Peyer's patch (tissue), 4 donors: ENCODE results near the gene CRACR2B. TPM values are rescaled to one million over a fixed set of nuclear protein-coding genes. Genes with fewer than 3 reads are reported as not detected.

Experiments
- DNase-seq, 3 donors: peaks; one replicate each; pipeline ENCODE4 v3.0.0-alpha.2; 2017 to 2019
- H3K27ac ChIP-seq, 4 donors: fragments of 200-600 bp; sonication (generic); one replicate each; pipeline ENCODE4 v1.5.1; 2016 to 2019
- H3K27me3 ChIP-seq, 2 donors: fragments of 200-600 bp; sonication (generic); one replicate each; pipeline ENCODE4 v1.5.1; 2019
- H3K36me3 ChIP-seq, 3 donors: fragments of 200-600 bp; sonication (generic); one replicate each; pipeline ENCODE4 v1.5.1; 2016 to 2019
- H3K4me1 ChIP-seq, 4 donors: fragments of 200-600 bp; sonication (generic); one replicate each; pipeline ENCODE4 v1.5.1; 2016 to 2019
- H3K4me3 ChIP-seq, 4 donors: fragments of 200-600 bp; sonication (generic); 1 replicate in 3 of 4; 2 replicates in 1 of 4; pipeline ENCODE4 v1.5.1; 2016 to 2019; ENCODE audit warnings: mild to moderate bottlenecking in 1 of 4
- H3K9me3 ChIP-seq, 4 donors: fragments of 200-600 bp; sonication (generic); one replicate each; pipeline ENCODE4 v1.5.1; 2016 to 2019; ENCODE audit warnings: mild to moderate bottlenecking in 1 of 4
- CTCF ChIP-seq, 6 experiments: fragments of 450-650 bp in 4 of 6; fragments of 200-600 bp in 2 of 6; sonication (generic) in 1 of 6; IDR thresholded peaks; one replicate each; pipeline ENCODE4 v1.5.1; 2017 to 2019; ENCODE audit warnings: antibody characterized with exemption in 6 of 6, mild to moderate bottlenecking in 3 of 6, moderate library complexity in 1 of 6
- POLR2A ChIP-seq, 2 donors: fragments of 450-650 bp; IDR thresholded peaks; one replicate each; pipeline ENCODE4 v1.5.1; 2017; ENCODE audit warnings: antibody characterized with exemption in 2 of 2, mild to moderate bottlenecking in 2 of 2, moderate library complexity in 2 of 2
- total RNA-seq, 4 donors: library from RNA; depleted of rRNA; stranded (reverse); fragments of >200 nt; gene quantifications; one replicate each; pipeline ENCODE4 v1.1.0, GENCODE V29; 2016

CRACR2B gene
- total RNA-seq, 4 donors from 2014 or later, result 44.0 to 175 (median 110) TPM

GRCh38 chr11:824942-825341 is 2.8 kb upstream of the CRACR2B start:
- DNase-seq, result no peak
- Histone ChIP-seq H3K4me1 (peaks cover 19 to 74% (median 41%) of the 10 kb centered on the region in 4 donors), H3K27ac (peak overlapping the region in 2 of 4 donors; percentile 81 to 94), H3K4me3 (no peak overlapping the region), H3K9me3 (no peaks in the 10 kb centered on the region), H3K27me3 (peaks cover 0 to 14% of the 10 kb centered on the region in 2 donors), H3K36me3 (peaks cover 0 to 38% (median 0%) of the 10 kb centered on the region in 3 donors)
- TF ChIP-seq POLR2A (IDR thresholded peaks at IDR 0.05), result no peak
- no peak for TF ChIP-seq CTCF (IDR thresholded peaks at IDR 0.05)

GRCh38 chr11:825366-826226 is 2.1 kb upstream of the CRACR2B start:
- no peak for DNase-seq
- Histone ChIP-seq H3K9me3 (no peaks in the 10 kb centered on the region), H3K4me3 (no peak overlapping the region), H3K36me3 (peaks cover 0 to 38% (median 0%) of the 10 kb centered on the region in 3 donors), H3K27me3 (peaks cover 0 to 20% of the 10 kb centered on the region in 2 donors), H3K4me1 (peaks cover 20 to 77% (median 40%) of the 10 kb centered on the region in 4 donors), H3K27ac (peak overlapping the region in 3 of 4 donors; percentile 81 to 94 (median 85))
- TF ChIP-seq POLR2A (IDR thresholded peaks at IDR 0.05) (no peak), CTCF (IDR thresholded peaks at IDR 0.05) (no peak)

DNA sequence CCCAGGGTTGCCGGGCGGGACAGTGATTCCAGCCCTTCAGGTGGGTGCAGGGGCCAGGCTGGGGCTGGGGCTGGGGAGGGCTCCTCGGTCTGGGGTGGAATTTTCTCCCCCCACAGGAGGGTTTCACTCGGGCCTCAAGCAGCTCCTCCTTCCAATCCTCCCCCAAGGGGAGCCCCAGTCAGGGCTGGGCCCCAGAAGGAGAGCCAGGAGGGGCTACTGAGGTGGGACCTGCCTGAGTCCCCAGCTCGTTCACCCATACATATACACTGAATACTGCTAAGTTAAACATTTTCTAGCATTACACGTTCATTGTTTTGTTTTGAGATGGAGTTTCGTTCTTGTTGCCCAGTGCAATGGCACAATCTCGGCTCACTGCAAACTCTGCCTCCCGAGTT is 1.5 kb upstream of the CRACR2B start:
- no peak for TF ChIP-seq CTCF (IDR thresholded peaks at IDR 0.05)
- no peak for TF ChIP-seq POLR2A (IDR thresholded peaks at IDR 0.05)
- H3K4me1 ChIP-seq, result peaks cover 18 to 77% (median 39%) of the 10 kb centered on the region in 4 donors
- DNase-seq, result no peak
- peak overlapping the region in 2 of 4 donors; percentile 65 to 73 for H3K4me3 ChIP-seq
- peaks cover 0 to 20% of the 10 kb centered on the region in 2 donors for H3K27me3 ChIP-seq
- peak overlapping the region; percentile 81 to 94 (median 85) for H3K27ac ChIP-seq
- no peaks in the 10 kb centered on the region for H3K9me3 ChIP-seq
- H3K36me3 ChIP-seq, result peaks cover 0 to 38% (median 0%) of the 10 kb centered on the region in 3 donors

GRCh38 chr11:826836-827145 is 928 bp upstream of the CRACR2B start:
- Histone ChIP-seq H3K27ac (peak overlapping the region; percentile 81 to 94 (median 85)), H3K4me1 (peaks cover 18 to 75% (median 39%) of the 10 kb centered on the region in 4 donors), H3K9me3 (no peaks in the 10 kb centered on the region), H3K4me3 (peak overlapping the region; percentile 55 to 73 (median 64)), H3K27me3 (peaks cover 0 to 20% of the 10 kb centered on the region in 2 donors), H3K36me3 (peaks cover 0 to 34% (median 0%) of the 10 kb centered on the region in 3 donors)
- no peak for TF ChIP-seq POLR2A (IDR thresholded peaks at IDR 0.05)
- TF ChIP-seq CTCF (IDR thresholded peaks at IDR 0.05), result no peak
- DNase-seq, result no peak

DNA sequence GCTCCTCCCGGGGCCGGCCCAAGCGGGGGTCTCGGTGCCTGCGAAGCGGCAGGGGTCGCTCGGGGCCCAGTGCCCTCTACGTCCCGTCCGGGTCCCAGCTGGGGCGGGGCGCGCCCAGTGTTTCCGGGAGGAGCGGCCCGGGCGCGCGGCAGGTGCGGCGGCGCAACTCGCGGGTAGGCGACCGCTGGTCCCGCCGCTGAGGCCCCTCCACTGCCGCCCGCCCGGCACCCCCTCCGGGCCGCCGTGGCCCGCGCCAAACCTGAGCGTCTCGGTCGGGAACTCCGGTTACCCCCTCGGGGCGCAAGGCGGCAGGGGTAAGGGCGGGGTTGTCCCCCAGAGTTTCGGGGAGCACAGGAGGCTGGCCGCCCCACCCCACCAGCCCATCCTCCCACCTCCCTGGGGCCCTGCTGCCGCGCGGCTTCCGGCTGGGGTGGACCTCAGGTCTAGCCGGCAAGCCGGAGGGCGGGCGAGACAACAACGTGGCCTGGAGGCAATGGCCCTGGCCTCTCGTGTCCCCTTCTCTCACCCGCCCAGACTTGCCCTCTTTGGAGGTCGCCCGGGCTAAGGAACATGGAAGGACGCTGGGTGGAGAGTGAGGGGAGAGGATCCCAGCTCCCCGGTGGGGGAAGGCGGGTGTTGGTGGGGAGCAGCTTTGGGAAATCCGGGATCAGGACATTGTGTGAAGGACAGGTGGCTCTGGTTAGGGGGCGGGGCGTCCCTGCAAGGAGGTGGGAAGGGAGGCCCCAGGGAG is 398 bp upstream of the CRACR2B start:
- Histone ChIP-seq H3K27ac (peak overlapping the region; percentile 81 to 94 (median 85)), H3K27me3 (peaks cover 0 to 20% of the 10 kb centered on the region in 2 donors), H3K4me1 (peaks cover 18 to 75% (median 41%) of the 10 kb centered on the region in 4 donors), H3K4me3 (peak overlapping the region; percentile 55 to 73 (median 64)), H3K9me3 (no peaks in the 10 kb centered on the region), H3K36me3 (peaks cover 0 to 29% (median 0%) of the 10 kb centered on the region in 3 donors)
- DNase-seq, result peak; percentile 65 to 82 (median 81)
- TF ChIP-seq CTCF (IDR thresholded peaks at IDR 0.05) (peak in 1 of 6 experiments; percentile 3), POLR2A (IDR thresholded peaks at IDR 0.05) (no peak)
